A549 treated with CpdA at 1 μM for 4 hours (cell line): ENCODE data around the gene POLR2F. TPM values are rescaled to one million over a fixed set of nuclear protein-coding genes. Genes with fewer than 3 reads are reported as not detected.

Experiments used
- total RNA-seq: library from RNA; stranded (reverse); fragments of 200-300 nt; extraction: Qiagen RNA extraction; gene quantifications from 5 replicates; pipeline ENCODE4 v1.2.3, GENCODE V29; 2022; ENCODE audit warnings: low read depth

Gene POLR2F
- total RNA-seq: 117 to 144 TPM (median 140 TPM) in 5 replicates

DNA sequence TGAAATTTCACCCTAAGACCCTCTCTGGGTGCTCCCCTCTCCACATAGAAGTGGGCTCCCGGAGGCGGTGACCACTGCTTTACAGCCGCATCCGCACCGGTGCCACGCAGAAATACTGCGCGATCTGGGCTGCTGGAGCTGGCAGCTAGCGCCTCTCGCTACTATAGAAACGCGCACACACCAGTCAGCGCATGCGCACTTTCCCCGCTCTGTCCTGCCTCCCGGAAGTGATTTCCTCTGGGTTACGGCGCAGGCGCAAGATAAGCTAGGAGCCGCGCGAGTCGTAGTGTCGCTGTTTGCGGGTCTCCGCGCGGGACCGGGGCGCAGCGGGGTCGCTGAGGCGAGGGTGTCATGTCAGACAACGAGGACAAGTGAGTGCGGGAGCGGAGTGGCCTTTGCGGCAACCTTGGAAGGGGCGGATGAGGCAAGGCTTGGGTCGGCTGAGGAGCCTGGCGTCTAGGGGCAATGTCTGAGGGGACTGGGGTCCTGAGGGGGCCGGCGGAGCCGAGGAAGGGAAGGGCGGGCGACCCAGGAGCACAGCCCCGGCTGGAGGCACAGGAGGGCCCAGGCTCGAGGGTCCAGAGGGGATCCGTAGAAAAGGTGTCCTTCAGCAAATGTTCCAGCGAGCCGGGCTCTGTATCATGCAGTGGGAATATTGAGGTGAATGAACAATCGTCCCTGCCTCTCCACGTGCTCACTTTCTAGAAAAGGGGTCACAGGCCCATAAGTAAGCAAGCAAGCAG is at the start of gene POLR2F, which contains the start of gene C22orf23:
Gene POLR2F (plus strand): TSS at position 263 of the 743 bp plus-strand sequence. CDS start 89 bp downstream, at position 352.
Gene C22orf23 (minus strand): TSS at position 165 of the 743 bp plus-strand sequence. CDS start 452 bp downstream, outside the sequence.

DNA sequence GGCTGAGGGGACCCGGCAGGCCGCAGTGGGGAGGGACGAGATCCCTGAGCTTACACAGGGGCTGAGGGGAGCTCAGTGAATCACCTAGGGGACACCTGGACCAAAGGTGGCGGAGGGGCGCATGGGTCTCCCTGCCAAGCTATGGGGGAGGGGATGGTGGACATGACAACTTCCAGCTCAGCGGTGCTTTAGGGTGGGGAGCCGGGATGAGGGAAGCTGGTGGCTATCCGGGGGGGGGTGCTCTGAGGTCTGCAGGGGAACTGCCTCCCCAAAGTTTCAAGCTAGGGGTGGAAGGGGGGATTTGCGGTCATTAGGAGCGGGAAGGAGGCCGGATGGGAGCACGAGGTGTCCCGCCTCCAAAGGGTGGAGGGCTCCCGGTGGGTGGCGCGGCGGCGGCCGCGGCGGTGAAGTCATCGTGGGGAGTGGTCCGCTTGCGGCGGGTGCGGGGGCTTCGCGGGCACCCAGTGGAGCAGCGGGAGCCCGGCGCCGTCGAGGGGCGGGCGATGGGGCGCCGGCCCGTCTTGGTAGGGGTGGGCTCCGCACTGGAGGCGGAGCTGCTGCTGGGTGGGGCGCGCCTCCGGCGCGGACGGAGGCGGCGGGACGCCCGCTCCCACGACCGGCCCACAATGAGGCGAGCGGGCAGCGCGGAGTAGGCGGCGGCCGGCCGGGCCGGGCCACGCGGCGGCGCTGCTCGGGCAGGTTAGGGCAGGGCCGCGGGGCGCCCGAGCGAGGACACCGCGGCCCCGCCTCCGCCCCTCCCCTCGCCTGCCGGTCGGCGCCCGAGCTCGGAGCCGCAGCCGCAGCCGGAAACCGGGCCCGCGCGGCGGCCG is 47.8 kb upstream of the POLR2F start, which contains the start of gene MICALL1:
Gene MICALL1 (plus strand): TSS at position 764 of the 830 bp plus-strand sequence. CDS start 126 bp downstream, outside the sequence.

DNA sequence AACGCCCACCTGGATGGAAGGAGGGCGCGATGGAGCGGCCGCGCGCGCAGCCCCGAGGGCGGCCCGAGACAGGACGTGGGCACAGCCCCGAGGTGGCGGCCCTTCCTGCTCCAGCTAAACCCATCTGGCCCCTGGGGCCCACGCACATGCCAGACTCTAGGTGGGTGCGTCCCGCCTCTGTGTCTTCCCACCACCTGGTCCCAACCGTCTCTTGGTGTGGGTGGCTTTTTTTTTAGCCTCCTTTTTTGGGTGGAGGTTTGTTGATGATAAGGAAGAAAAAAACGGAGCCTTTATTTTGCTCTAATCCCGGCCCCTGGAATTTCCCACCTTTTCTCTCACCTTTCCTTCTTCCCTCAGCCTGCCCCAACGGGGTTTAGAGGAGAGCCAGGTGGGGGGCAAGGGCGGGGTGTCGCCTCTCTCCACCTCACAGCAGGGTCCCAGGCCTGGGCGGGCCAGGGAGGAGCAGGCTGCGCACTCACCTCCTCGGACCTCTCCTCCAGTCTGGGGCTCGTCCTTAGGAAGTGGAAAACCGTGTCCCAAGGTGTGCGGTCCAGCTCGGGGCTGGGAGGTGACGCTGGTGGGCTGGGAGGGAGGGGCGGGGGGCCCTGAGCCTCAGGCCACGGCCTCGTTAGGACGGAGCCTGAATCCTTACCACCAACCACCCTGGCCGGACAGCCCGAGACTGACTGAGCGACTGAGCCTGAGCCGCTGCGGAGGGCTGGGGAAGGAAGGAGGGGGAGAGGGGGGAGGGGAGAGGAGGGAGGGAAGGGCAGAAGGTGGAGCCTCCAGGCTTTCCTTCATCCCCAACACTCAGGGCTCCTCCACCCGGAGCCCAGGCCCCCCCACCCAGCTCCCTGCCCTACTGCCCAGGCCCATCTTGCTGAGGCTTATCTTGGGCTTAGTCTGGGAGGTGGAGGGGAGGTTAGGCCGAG is 30.6 kb downstream of the POLR2F start, which contains the start of gene SOX10:
Gene SOX10 (minus strand): TSS at position 696 of the 932 bp plus-strand sequence. CDS start 771 bp downstream, outside the sequence.

Other genes starting within 250 kb of the POLR2F start
- 2.4 to 4.0 TPM (median 3.0 TPM) in 5 replicates for gene GCAT, start 145.8 kb upstream of the POLR2F start, total RNA-seq
- gene GALR3, start 130.3 kb upstream of the POLR2F start, total RNA-seq: not detected in 5 replicates
- gene ANKRD54, start 109.4 kb upstream of the POLR2F start, total RNA-seq: 16.9 to 26.6 TPM (median 24.2 TPM) in 5 replicates
- 250 to 297 TPM (median 288 TPM) in 5 replicates for gene EIF3L, start 104.3 kb upstream of the POLR2F start, total RNA-seq
- 16.2 to 21.3 TPM (median 16.8 TPM) in 5 replicates for gene MICALL1, start 47.4 kb upstream of the POLR2F start, total RNA-seq
- gene C22orf23, start 98 bp upstream of the POLR2F start, total RNA-seq: 0.14 to 0.36 TPM (median 0.28 TPM) in 5 replicates
- gene SOX10, start 30.9 kb downstream of the POLR2F start, total RNA-seq: not detected in 5 replicates
- gene PICK1, start 103.7 kb downstream of the POLR2F start, total RNA-seq: 9.0 to 13.8 TPM (median 10.5 TPM) in 5 replicates
- not detected in 5 replicates for gene SLC16A8, start 130.5 kb downstream of the POLR2F start, total RNA-seq
- 2.9 to 4.9 TPM (median 4.4 TPM) in 5 replicates for gene BAIAP2L2, start 157.0 kb downstream of the POLR2F start, total RNA-seq
- 2.3 to 5.1 TPM (median 4.4 TPM) in 5 replicates for gene PLA2G6, start 228.1 kb downstream of the POLR2F start, total RNA-seq
- 12.4 to 17.0 TPM (median 13.4 TPM) in 5 replicates for gene MAFF, start 248.3 kb downstream of the POLR2F start, total RNA-seq